IPS DF 6.9 (cell line): ENCODE measurements around the gene BRD8.

Source experiments
- DNase-seq: peaks from one replicate; pipeline ENCODE4 v3.0.0-alpha.2; 2013; ENCODE audit warnings: low read depth, low spot score
- H3K27ac ChIP-seq: one replicate; pipeline ENCODE4 v1.5.1; 2013; ENCODE audit warnings: low read length, control low read depth
- H3K27me3 ChIP-seq: 2 replicates; pipeline ENCODE4 v1.6.1; 2013; ENCODE audit warnings: mild to moderate bottlenecking, low read length; ENCODE audit not compliant: control insufficient read depth, insufficient read depth
- H3K36me3 ChIP-seq: 2 replicates; pipeline ENCODE4 v1.6.1; 2013; ENCODE audit warnings: low read length; ENCODE audit not compliant: control insufficient read depth, insufficient read depth
- H3K4me1 ChIP-seq: 2 replicates; pipeline ENCODE4 v1.6.1; 2013; ENCODE audit warnings: low read length; ENCODE audit not compliant: control insufficient read depth, insufficient read depth
- H3K4me3 ChIP-seq: 2 replicates; pipeline ENCODE4 v1.5.1; 2013; ENCODE audit warnings: mild to moderate bottlenecking, low read length
- H3K9me3 ChIP-seq: 2 replicates; pipeline ENCODE4 v1.6.1; 2013; ENCODE audit warnings: low read length, inconsistent platforms; ENCODE audit not compliant: control insufficient read depth, insufficient read depth
- WGBS: extraction: QIAGEN DNeasy Blood & Tissue Kit; methylation state at CpG from one replicate; pipeline ENCODE4 v1.1.7; 2013; ENCODE audit warnings: mixed read lengths, missing lambda C conversion rate; ENCODE audit not compliant: insufficient read length, insufficient coverage; 5-methylcytosine and 5-hydroxymethylcytosine counted together

BRD8 gene

DNA sequence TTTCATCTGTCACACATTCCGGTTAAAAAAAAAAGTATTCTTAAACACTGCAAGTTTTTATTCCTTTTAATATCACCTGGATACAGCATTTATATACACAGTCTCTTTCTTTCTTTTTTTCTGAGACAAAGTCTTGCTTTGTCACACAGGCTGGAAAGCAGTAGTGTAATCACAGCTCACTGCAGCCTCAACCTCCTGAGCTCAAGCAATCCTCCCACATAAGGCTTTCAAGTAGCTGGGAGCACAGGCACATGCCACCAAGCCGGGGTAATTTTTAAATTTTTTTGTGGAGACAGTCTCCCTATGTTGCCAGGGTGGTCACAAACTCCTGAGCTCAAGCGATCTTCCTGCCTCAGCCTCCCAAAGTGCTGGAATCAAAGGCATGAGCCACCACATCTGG, 14.4 kb upstream of the BRD8 start:
- no peak overlapping the region for H3K27ac ChIP-seq
- H3K36me3 ChIP-seq = peaks cover 23% of the 10 kb centered on the region; the same call in 1 of the 2 replicates
- H3K4me1 ChIP-seq = no peaks in the 10 kb centered on the region
- no peak overlapping the region for H3K4me3 ChIP-seq
- H3K27me3 ChIP-seq = no peaks in the 10 kb centered on the region
- no peak for DNase-seq
- H3K9me3 ChIP-seq = no peaks in the 10 kb centered on the region
- WGBS = no CpG with 5 or more reads among the region's 3 CpGs

DNA sequence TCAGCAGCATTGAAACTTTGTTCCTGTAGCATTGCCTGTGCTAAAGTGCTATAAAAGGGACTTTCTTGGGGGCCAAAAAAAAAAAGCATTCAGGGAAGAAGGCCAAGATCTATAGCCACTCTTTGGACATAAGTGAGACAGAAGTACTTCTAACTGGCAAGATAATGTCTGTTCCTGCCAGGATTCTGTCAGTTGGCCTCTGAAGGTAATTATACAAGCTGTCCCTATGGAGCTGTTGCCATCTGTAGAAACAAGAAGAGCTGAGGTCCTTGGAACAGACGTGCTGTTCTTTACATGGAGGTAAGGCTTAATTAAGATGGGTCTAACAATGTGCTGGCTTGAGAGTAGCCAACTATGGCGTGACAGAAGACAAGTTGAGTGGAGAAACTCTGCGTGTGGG, 10.2 kb upstream of the BRD8 start:
- no peaks in the 10 kb centered on the region for H3K9me3 ChIP-seq
- WGBS = no CpG with 5 or more reads among the region's 3 CpGs
- no peak overlapping the region for H3K27ac ChIP-seq
- no peaks in the 10 kb centered on the region for H3K27me3 ChIP-seq
- no peak overlapping the region for H3K4me3 ChIP-seq
- no peak for DNase-seq
- peaks cover 49% of the 10 kb centered on the region; the same call in 1 of the 2 replicates for H3K36me3 ChIP-seq
- no peaks in the 10 kb centered on the region for H3K4me1 ChIP-seq

DNA sequence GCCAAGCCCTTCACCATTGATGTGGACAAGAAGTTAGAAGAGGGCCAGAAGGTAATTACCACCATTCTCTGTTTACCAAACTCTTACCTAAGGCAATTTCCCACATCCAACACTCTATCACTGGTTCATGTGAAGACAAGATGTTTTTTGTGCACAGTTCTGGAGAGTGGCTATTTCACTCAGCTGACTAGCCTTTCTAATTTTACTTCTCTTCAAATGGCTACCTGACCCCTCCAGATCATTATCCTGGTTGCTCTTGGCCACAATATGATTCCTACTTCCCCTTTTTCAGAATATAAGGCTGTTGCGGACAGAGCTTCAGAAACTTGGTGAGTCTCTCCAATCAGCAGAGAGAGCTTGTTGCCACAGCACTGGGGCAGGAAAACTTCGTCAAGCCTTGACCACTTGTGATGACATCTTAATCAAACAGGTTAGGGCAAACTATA, 7.6 kb upstream of the BRD8 start:
- no peak for DNase-seq
- Histone ChIP-seq H3K27ac (no peak overlapping the region), H3K27me3 (no peaks in the 10 kb centered on the region), H3K36me3 (peaks cover 56% of the 10 kb centered on the region; the same call in 1 of the 2 replicates), H3K4me1 (no peaks in the 10 kb centered on the region), H3K4me3 (no peak overlapping the region), H3K9me3 (no peaks in the 10 kb centered on the region)
- WGBS = no CpG with 5 or more reads among the region's 2 CpGs

DNA sequence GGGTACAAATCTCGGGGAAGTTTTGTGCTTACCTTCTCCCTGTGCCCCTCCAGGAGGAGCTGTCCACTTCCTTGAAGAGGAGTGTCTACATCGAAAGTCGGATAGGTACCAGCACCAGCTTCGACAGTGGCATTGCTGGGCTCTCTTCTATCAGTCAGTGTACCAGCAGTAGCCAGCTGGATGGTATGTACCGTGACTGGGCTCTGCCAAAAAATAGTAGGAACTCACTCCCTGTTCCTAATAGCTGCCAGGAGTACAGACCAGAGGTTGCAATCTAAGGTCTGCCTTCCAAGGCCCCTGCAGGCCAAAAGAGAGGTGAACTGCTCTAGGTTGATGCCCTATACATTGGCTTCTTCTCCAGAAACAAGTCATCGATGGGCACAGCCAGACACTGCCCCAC, 4.4 kb upstream of the BRD8 start:
- peaks cover 44% of the 10 kb centered on the region; the same call in 1 of the 2 replicates for H3K36me3 ChIP-seq
- no CpG with 5 or more reads among the region's 6 CpGs for WGBS
- H3K9me3 ChIP-seq = no peaks in the 10 kb centered on the region
- no peak for DNase-seq
- no peak overlapping the region for H3K27ac ChIP-seq
- H3K4me1 ChIP-seq = no peaks in the 10 kb centered on the region
- no peak overlapping the region for H3K4me3 ChIP-seq
- H3K27me3 ChIP-seq = no peaks in the 10 kb centered on the region

- H3K27me3 ChIP-seq = no peaks in the 10 kb centered on the region
- no peak overlapping the region for H3K4me3 ChIP-seq
- H3K36me3 ChIP-seq = peaks cover 34% of the 10 kb centered on the region; the same call in 1 of the 2 replicates
- no peaks in the 10 kb centered on the region for H3K9me3 ChIP-seq
- H3K4me1 ChIP-seq = no peaks in the 10 kb centered on the region
- DNase-seq = no peak
- no peak overlapping the region for H3K27ac ChIP-seq
- WGBS = no CpG with 5 or more reads among the region's 5 CpGs
These were observed 2.4 kb upstream of the BRD8 start for GRCh38 chr5:138180841-138181240.

DNA sequence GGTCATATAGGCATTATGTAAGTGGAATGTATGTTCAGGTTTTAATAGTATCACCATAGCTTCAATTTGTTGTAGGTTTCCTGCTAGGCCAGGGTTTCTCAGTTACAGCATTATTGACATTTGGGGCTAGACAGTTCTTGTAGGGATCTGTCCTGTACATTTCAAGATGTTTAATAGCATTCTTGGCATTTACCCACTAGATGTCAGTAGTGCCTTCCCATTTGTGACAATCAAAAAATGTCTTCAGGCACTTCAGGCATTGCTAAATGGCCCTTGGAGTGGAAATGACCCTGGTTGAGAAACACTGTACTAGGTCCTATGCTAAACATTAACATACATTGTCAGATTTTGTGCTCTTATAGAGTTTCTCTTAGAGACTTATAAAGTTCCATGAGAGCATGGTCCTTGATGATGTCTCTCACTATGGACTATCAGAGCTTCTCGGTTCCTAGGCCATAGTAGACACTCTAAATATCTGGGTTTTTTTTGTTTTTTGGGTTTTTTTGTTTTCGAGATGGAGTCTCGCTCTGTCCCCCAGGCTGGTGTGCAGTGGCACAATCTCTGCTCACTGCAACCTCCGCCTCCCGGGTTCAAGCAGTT, 1.9 kb upstream of the BRD8 start:
- no peak overlapping the region for H3K27ac ChIP-seq
- H3K4me3 ChIP-seq = peak overlapping the region; percentile 5; the same call in 1 of the 2 replicates
- no peak for DNase-seq
- no CpG with 5 or more reads among the region's 5 CpGs for WGBS
- H3K27me3 ChIP-seq = no peaks in the 10 kb centered on the region
- H3K4me1 ChIP-seq = no peaks in the 10 kb centered on the region
- no peaks in the 10 kb centered on the region for H3K9me3 ChIP-seq
- H3K36me3 ChIP-seq = peaks cover 29% of the 10 kb centered on the region; the same call in 1 of the 2 replicates

- H3K36me3 ChIP-seq = peaks cover 24% of the 10 kb centered on the region; the same call in 1 of the 2 replicates
These were observed 937 bp upstream of the BRD8 start for GRCh38 chr5:138179277-138179857.

DNA sequence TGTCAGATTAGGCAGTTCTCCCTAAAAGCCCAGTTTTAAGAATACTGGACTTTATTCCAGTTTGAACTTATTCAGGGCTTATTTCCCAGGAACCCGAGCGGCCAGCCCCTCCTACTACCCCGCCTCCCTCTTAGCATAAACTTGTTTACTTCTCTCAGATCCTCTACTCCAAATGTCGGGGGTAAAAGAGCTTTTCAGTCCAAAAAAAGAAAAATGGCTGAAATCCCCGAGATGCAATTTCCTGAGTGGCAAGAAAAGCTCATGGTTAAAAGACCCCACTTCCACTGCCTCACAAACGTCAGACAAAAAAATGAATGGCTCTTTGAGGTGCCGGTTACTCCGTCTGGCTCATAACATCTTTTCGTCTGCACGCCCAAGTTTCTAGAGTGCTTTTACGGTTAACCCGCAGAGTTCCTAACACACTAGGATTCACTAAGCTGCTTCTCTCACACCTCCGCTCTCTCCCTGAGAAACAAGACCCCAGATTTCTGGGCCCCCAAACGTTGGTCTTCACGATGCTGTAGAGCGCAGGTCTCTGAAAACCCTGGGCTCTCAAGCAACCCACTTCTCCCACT, 402 bp downstream of the BRD8 start:
- Histone ChIP-seq H3K27me3 (no peaks in the 10 kb centered on the region), H3K9me3 (no peaks in the 10 kb centered on the region), H3K27ac (no peak overlapping the region), H3K4me3 (peak overlapping the region; percentile 88), H3K36me3 (peaks cover 12% of the 10 kb centered on the region; the same call in 1 of the 2 replicates), H3K4me1 (no peaks in the 10 kb centered on the region)
- no CpG with 5 or more reads among the region's 16 CpGs for WGBS
- no peak for DNase-seq

More at GRCh38 chr5:138179277-138179857, 937 bp upstream of the BRD8 start:
- H3K4me1 ChIP-seq = no peaks in the 10 kb centered on the region
- no peak for DNase-seq
- no peaks in the 10 kb centered on the region for H3K27me3 ChIP-seq
- H3K27ac ChIP-seq = no peak overlapping the region
- WGBS = no CpG with 5 or more reads among the region's 23 CpGs
- H3K4me3 ChIP-seq = peak overlapping the region; percentile 88
- H3K9me3 ChIP-seq = no peaks in the 10 kb centered on the region

- no peak overlapping the region for H3K4me3 ChIP-seq
- DNase-seq = no peak
These were observed 8.1 kb downstream of the BRD8 start for GRCh38 chr5:138170299-138170698.

DNA sequence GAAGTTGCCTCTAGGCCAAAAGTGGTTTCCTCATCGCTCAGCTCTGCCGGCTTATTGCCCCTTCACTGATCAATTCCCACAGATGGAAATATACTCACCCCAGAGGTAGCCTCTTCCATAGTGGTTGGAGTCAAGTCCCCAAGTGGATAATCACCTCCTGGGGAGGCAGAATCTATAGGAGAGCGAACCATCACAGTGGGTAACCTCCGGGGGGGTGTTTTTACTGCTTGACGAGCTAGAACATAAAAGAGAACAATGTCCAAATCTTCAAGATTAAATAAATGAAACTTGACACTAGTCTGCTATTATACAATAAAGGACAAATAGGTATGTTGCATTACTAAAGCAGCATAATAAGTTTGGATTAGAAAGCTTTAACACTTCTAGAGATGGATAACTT, 9.3 kb downstream of the BRD8 start:
- H3K36me3 ChIP-seq = peaks cover 43% of the 10 kb centered on the region; the same call in 1 of the 2 replicates

More at GRCh38 chr5:138170299-138170698, 8.1 kb downstream of the BRD8 start:
- Histone ChIP-seq H3K27ac (no peak overlapping the region), H3K27me3 (no peaks in the 10 kb centered on the region), H3K4me1 (no peaks in the 10 kb centered on the region), H3K9me3 (no peaks in the 10 kb centered on the region), H3K36me3 (peaks cover 35% of the 10 kb centered on the region; the same call in 1 of the 2 replicates)

More for the DNA sequence above, 9.3 kb downstream of the BRD8 start:
- Histone ChIP-seq H3K27me3 (no peaks in the 10 kb centered on the region), H3K27ac (no peak overlapping the region), H3K9me3 (no peaks in the 10 kb centered on the region), H3K4me1 (no peaks in the 10 kb centered on the region), H3K4me3 (no peak overlapping the region)
- no CpG with 5 or more reads among the region's 5 CpGs for WGBS
- no peak for DNase-seq
